WI38 (cell line): ENCODE results near the gene TGM4.

Source experiments
- H3K4me3 ChIP-seq: 2 replicates; pipeline ENCODE4 v1.5.1; 2011; ENCODE audit warnings: low read depth, mild to moderate bottlenecking, control low read depth, low read length
- CTCF ChIP-seq: IDR thresholded peaks from 2 replicates; pipeline ENCODE4 v1.5.1; 2012; ENCODE audit warnings: low read depth, mild to moderate bottlenecking, control low read depth, low read length

TGM4 gene

DNA sequence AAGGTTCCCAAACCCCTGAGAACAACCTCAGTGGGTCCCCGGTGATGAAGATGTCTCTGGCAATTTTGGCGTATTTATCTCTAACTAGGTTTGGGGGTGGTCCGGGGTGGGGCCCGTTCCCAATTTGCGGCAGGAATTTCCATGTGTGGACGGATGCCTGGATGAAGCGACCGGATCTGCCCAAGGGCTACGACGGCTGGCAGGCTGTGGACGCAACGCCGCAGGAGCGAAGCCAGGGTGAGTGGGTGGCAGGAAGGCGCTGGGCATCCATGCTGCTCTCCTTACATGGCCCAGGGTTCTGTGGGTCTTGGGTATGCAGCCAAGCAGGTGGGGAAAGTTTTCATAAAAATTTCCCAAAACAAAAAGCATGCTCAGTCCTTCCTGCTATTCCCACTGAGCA is 29.3 kb downstream of the TGM4 start:
- H3K4me3 ChIP-seq, result no peak overlapping the region
- TF ChIP-seq CTCF, result no peak

- no peak for TF ChIP-seq CTCF
- H3K4me3 ChIP-seq, result no peak overlapping the region
These were observed 31.2 kb downstream of the TGM4 start for GRCh38 chr3:44905446-44906157.

DNA sequence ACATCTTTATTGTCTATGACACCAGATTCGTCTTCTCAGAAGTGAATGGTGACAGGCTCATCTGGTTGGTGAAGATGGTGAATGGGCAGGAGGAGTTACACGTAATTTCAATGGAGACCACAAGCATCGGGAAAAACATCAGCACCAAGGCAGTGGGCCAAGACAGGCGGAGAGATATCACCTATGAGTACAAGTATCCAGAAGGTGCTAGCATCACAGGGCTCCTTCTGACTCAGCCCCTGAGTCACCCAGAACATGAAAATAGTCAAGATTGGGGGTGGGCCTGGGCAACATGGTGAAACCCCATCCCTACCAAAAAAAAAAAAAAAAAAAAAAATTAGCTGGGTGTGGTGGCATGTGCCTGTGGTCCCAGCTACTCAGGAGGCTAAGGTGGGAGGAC is 32.6 kb downstream of the TGM4 start:
- TF ChIP-seq CTCF, result no peak
- H3K4me3 ChIP-seq, result no peak overlapping the region

DNA sequence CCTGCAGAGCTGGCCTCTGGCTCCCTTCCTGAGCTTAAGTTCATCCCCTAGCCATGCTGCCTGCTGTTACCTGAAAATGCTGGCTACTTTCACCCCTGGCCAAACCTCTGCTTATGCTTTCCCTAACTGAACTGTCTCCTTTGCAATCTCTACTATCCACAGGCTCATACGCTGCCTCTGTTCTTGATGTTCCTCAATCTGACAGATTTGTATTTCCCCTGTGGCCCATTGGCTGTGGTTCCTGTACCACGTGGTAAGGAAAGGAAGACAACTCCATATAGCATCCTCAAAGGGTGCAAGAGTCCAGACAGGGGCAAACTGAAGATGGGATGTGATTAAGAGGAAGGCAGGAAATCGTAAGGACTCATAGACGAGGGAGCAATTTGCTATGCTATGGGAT is 33.2 kb downstream of the TGM4 start:
- H3K4me3 ChIP-seq, result no peak overlapping the region
- TF ChIP-seq CTCF, result no peak

DNA sequence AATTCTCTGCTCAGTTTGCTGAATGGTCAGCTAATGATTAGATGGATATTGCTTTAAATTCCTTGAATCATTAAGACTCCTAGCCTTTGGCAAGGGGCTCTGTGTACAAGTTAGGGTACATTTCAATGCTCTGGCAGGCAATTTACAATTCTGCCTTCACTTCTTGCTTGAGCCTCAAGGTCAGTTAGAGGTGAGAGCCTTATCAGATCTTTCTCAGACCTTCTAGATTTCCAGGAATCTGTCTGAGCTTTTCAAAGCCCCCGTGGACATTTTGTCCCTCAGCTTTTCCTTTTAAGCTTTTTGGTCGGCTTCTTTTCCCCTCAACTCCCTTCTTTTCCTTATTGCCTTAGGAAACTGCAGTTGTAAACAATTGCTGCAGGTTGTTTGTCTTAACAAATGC is 34.7 kb downstream of the TGM4 start:
- no peak for TF ChIP-seq CTCF
- H3K4me3 ChIP-seq, result no peak overlapping the region

- no peak for TF ChIP-seq CTCF
- H3K4me3 ChIP-seq, result no peak overlapping the region
These were observed 36.3 kb downstream of the TGM4 start for GRCh38 chr3:44910693-44911092.

DNA sequence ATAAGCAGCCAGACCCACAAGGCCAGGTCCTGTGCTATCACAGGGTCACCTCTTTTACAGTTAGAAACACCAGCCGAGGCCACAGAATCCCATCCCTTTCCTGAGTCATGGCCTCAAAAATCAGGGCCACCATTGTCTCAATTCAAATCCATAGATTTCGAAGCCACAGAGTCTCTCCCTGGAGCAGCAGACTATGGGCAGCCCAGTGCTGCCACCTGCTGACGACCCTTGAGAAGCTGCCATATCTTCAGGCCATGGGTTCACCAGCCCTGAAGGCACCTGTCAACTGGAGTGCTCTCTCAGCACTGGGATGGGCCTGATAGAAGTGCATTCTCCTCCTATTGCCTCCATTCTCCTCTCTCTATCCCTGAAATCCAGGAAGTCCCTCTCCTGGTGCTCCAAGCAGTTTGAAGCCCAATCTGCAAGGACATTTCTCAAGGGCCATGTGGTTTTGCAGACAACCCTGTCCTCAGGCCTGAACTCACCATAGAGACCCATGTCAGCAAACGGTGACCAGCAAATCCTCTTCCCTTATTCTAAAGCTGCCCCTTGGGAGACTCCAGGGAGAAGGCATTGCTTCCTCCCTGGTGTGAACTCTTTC is 39.6 kb downstream of the TGM4 start:
- H3K4me3 ChIP-seq, result no peak overlapping the region
- TF ChIP-seq CTCF, result peak; percentile 86
